NT2/D1 (cell line): ENCODE measurements around the gene RETREG1.

Experiments used
- SUZ12 ChIP-seq: IDR thresholded peaks from 2 replicates; pipeline ENCODE4 v1.6.1; 2011; ENCODE audit not compliant: insufficient read length, insufficient read depth; ENCODE audit errors: extremely low read depth
- YY1 ChIP-seq: IDR thresholded peaks from 2 replicates; pipeline ENCODE4 v1.6.1; 2011; ENCODE audit not compliant: insufficient read length, insufficient read depth
- ZNF274 ChIP-seq: IDR thresholded peaks from 2 replicates; pipeline ENCODE4 v1.6.1; 2011; ENCODE audit warnings: mild to moderate bottlenecking, low read depth, low read length

GRCh38 chr5:16596581-16596940 lies 20.2 kb downstream of the RETREG1 start:
- TF ChIP-seq YY1: no peak
- TF ChIP-seq ZNF274: no peak
- no peak for TF ChIP-seq SUZ12
